ENCODE results near the gene COL7A1.
A peak's percentile ranks its signal among the peaks of the same experiment; 100 is the strongest.

The COL7A1 gene

GRCh38 chr3:48591886-48592518 lies 3.1 kb downstream of the COL7A1 start:
- DNase-seq (ENCODE audit: low spot score) = no peak

- no peak for DNase-seq (ENCODE audit: low spot score)
These were observed 3.7 kb downstream of the COL7A1 start for GRCh38 chr3:48591436-48591835.

GRCh38 chr3:48588230-48588629 lies 6.9 kb downstream of the COL7A1 start:
- no peak for DNase-seq (ENCODE audit: low spot score)

GRCh38 chr3:48587686-48588085 lies 7.4 kb downstream of the COL7A1 start:
- DNase-seq (ENCODE audit: low spot score) = no peak

- DNase-seq (ENCODE audit: low spot score) = no peak
These were observed 9.7 kb downstream of the COL7A1 start for GRCh38 chr3:48585411-48585810.

GRCh38 chr3:48584836-48585235 lies 10.3 kb downstream of the COL7A1 start:
- DNase-seq (ENCODE audit: low spot score) = no peak

GRCh38 chr3:48581621-48582481 lies 13.3 kb downstream of the COL7A1 start:
- DNase-seq (ENCODE audit: low spot score) = no peak

- no peak for DNase-seq (ENCODE audit: low spot score)
These were observed 18.5 kb downstream of the COL7A1 start for GRCh38 chr3:48576647-48577046.

GRCh38 chr3:48575366-48575765 lies 19.8 kb downstream of the COL7A1 start:
- DNase-seq (ENCODE audit: low spot score) = no peak

GRCh38 chr3:48573973-48574585 lies 21.1 kb downstream of the COL7A1 start:
- DNase-seq (ENCODE audit: low spot score) = no peak

GRCh38 chr3:48572517-48572916 lies 22.6 kb downstream of the COL7A1 start:
- DNase-seq (ENCODE audit: low spot score) = no peak

GRCh38 chr3:48571938-48572337 lies 23.2 kb downstream of the COL7A1 start:
- no peak for DNase-seq (ENCODE audit: low spot score)

- DNase-seq (ENCODE audit: low spot score) = no peak
These were observed 25.2 kb downstream of the COL7A1 start for GRCh38 chr3:48569808-48570450.

- DNase-seq (ENCODE audit: low spot score) = no peak
These were observed 25.7 kb downstream of the COL7A1 start for GRCh38 chr3:48569400-48569799.

GRCh38 chr3:48568476-48568875 lies 26.7 kb downstream of the COL7A1 start:
- no peak for DNase-seq (ENCODE audit: low spot score)

- no peak for DNase-seq (ENCODE audit: low spot score)
These were observed 27.6 kb downstream of the COL7A1 start for GRCh38 chr3:48567500-48567899.

- DNase-seq (ENCODE audit: low spot score) = no peak
These were observed 28.0 kb downstream of the COL7A1 start for GRCh38 chr3:48567090-48567489.

GRCh38 chr3:48566401-48566760 lies 28.7 kb downstream of the COL7A1 start:
- no peak for DNase-seq (ENCODE audit: low spot score)

- peak; percentile 95 for DNase-seq (ENCODE audit: low spot score)
These were observed 29.3 kb downstream of the COL7A1 start for GRCh38 chr3:48565591-48566400.

GRCh38 chr3:48565186-48565585 lies 29.9 kb downstream of the COL7A1 start:
- no peak for DNase-seq (ENCODE audit: low spot score)

- DNase-seq (ENCODE audit: low spot score) = no peak
These were observed 30.5 kb downstream of the COL7A1 start for GRCh38 chr3:48564667-48565066.

GRCh38 chr3:48564022-48564421 lies 31.1 kb downstream of the COL7A1 start:
- peak; percentile 99 for DNase-seq (ENCODE audit: low spot score)
